Fibroblast of pulmonary artery (primary cell): ENCODE results near the gene MTCL1.

ENCODE experiments used
- DNase-seq: peaks from one replicate; pipeline ENCODE4 v3.0.0-alpha.2; 2010; ENCODE audit warnings: low read depth
- H3K4me3 ChIP-seq: replicated peaks from 2 replicates; pipeline ENCODE4 v1.5.1; 2011; ENCODE audit warnings: low read depth, mild to moderate bottlenecking, control low read depth, low read length, moderate library complexity
- CTCF ChIP-seq: IDR thresholded peaks from 2 replicates; pipeline ENCODE4 v1.5.1; 2011; ENCODE audit warnings: mild to moderate bottlenecking, control low read depth, low read length, inconsistent platforms; ENCODE audit errors: missing control alignments

The MTCL1 gene

GRCh38 chr18:8806100-8806797 is 100.9 kb downstream of the MTCL1 start:
- no peak overlapping the region for H3K4me3 ChIP-seq
- no peak for TF ChIP-seq CTCF
- DNase-seq, result no peak

- TF ChIP-seq CTCF, result no peak
- no peak for DNase-seq
- H3K4me3 ChIP-seq, result no peak overlapping the region
Observed at GRCh38 chr18:8806798-8807487, 101.6 kb downstream of the MTCL1 start.

GRCh38 chr18:8807488-8807805 is 102.1 kb downstream of the MTCL1 start:
- TF ChIP-seq CTCF, result no peak
- no peak overlapping the region for H3K4me3 ChIP-seq

GRCh38 chr18:8808001-8808400 is 102.6 kb downstream of the MTCL1 start:
- H3K4me3 ChIP-seq, result no peak overlapping the region
- DNase-seq, result no peak
- TF ChIP-seq CTCF, result no peak

More at GRCh38 chr18:8807488-8807805, 102.1 kb downstream of the MTCL1 start:
- DNase-seq, result no peak

GRCh38 chr18:8809514-8809913 is 104.2 kb downstream of the MTCL1 start:
- no peak for TF ChIP-seq CTCF
- no peak for DNase-seq
- H3K4me3 ChIP-seq, result no peak overlapping the region

GRCh38 chr18:8810157-8810556 is 104.8 kb downstream of the MTCL1 start:
- no peak for TF ChIP-seq CTCF
- H3K4me3 ChIP-seq, result no peak overlapping the region
- no peak for DNase-seq

- H3K4me3 ChIP-seq, result no peak overlapping the region
- no peak for TF ChIP-seq CTCF
- DNase-seq, result no peak
Observed at GRCh38 chr18:8811115-8811514, 105.8 kb downstream of the MTCL1 start.
